Neuronal stem cell (in vitro differentiated cells): Measurements from ENCODE around the gene PRICKLE2.
A peak's percentile ranks its signal among the peaks of the same experiment; 100 is the strongest.

Experiments used
- DNase-seq: peaks from one replicate; pipeline ENCODE4 v3.0.0-alpha.2; 2013; ENCODE audit warnings: low spot score
- H2AFZ ChIP-seq: one replicate; pipeline ENCODE4 v1.6.1; 2013; ENCODE audit warnings: mild to moderate bottlenecking, low read length, inconsistent platforms
- H2AK5ac ChIP-seq: 2 replicates; pipeline ENCODE4 v1.6.1; 2013; ENCODE audit warnings: low read depth, mild to moderate bottlenecking, inconsistent platforms, low read length, moderate library complexity, mixed read lengths
- H2BK120ac ChIP-seq: 2 replicates; pipeline ENCODE4 v1.6.1; 2013; ENCODE audit warnings: low read depth, mild to moderate bottlenecking, inconsistent platforms, low read length, moderate library complexity, mixed read lengths
- H2BK12ac ChIP-seq: one replicate; pipeline ENCODE4 v1.6.1; 2013; ENCODE audit warnings: low read length, inconsistent platforms
- H2BK15ac ChIP-seq: 2 replicates; pipeline ENCODE4 v1.6.1; 2013; ENCODE audit warnings: mild to moderate bottlenecking, low read length, inconsistent platforms, mixed read lengths
- H2BK5ac ChIP-seq: one replicate; pipeline ENCODE4 v1.6.1; 2013; ENCODE audit warnings: inconsistent platforms, mild to moderate bottlenecking, low read length, moderate library complexity
- H3K14ac ChIP-seq: one replicate; pipeline ENCODE4 v1.6.1; 2013; ENCODE audit warnings: low read length, inconsistent platforms
- H3K18ac ChIP-seq: 2 replicates; pipeline ENCODE4 v1.6.1; 2013; ENCODE audit warnings: low read length, inconsistent platforms
- H3K23ac ChIP-seq: 2 replicates; pipeline ENCODE4 v1.6.1; 2013; ENCODE audit warnings: low read depth, mild to moderate bottlenecking, mixed read lengths, low read length, inconsistent platforms; ENCODE audit not compliant: poor library complexity
- H3K27ac ChIP-seq: replicated peaks from 3 replicates; pipeline ENCODE4 v1.5.1; 2013; ENCODE audit warnings: low read length, inconsistent platforms
- H3K27me3 ChIP-seq, 3 experiments: 2 replicates each; pipeline ENCODE4 v1.6.1; 2013; ENCODE audit warnings: low read length in 3 of 3, mild to moderate bottlenecking in 2 of 3, inconsistent platforms in 1 of 3, low read depth in 1 of 3, mixed read lengths in 1 of 3, moderate library complexity in 1 of 3; ENCODE audit not compliant: control insufficient read depth in 3 of 3, insufficient read depth in 3 of 3
- H3K36me3 ChIP-seq, 2 donors: replicated peaks in 1 of 2; 2 replicates each; pipeline ENCODE4 v1.6.1; 2013; ENCODE audit warnings: low read length in 2 of 2; ENCODE audit not compliant: control insufficient read depth in 2 of 2, insufficient read depth in 2 of 2
- H3K4ac ChIP-seq: 2 replicates; pipeline ENCODE4 v1.6.1; 2013; ENCODE audit warnings: inconsistent platforms, mild to moderate bottlenecking, low read length, moderate library complexity
- H3K4me1 ChIP-seq, 2 donors: 1 replicate in 1 of 2; 2 replicates in 1 of 2; pipeline ENCODE4 v1.6.1; 2013; ENCODE audit warnings: low read length in 2 of 2, low read depth in 1 of 2; ENCODE audit not compliant: control insufficient read depth in 2 of 2, insufficient read depth in 1 of 2
- H3K4me2 ChIP-seq: one replicate; pipeline ENCODE4 v1.6.1; 2013; ENCODE audit warnings: mild to moderate bottlenecking, low read length, inconsistent platforms; ENCODE audit not compliant: insufficient read depth, poor library complexity, severe bottlenecking
- H3K4me3 ChIP-seq, 2 donors: 2 replicates each; pipeline ENCODE4 v1.5.1; 2013; ENCODE audit warnings: low read length in 2 of 2, mild to moderate bottlenecking in 2 of 2, inconsistent platforms in 1 of 2, moderate library complexity in 1 of 2
- H3K79me1 ChIP-seq: one replicate; pipeline ENCODE4 v1.6.1; 2013; ENCODE audit warnings: low read depth, mild to moderate bottlenecking, inconsistent platforms, low read length, moderate library complexity
- H3K9ac ChIP-seq: one replicate; pipeline ENCODE4 v1.6.1; 2013; ENCODE audit warnings: mild to moderate bottlenecking, low read depth, low read length, inconsistent platforms; ENCODE audit not compliant: poor library complexity
- H3K9me3 ChIP-seq, 2 donors: replicated peaks in 1 of 2; 2 replicates each; pipeline versions ENCODE3 to v1.6.1; 2013; ENCODE audit warnings: low read length in 2 of 2, mild to moderate bottlenecking in 2 of 2, inconsistent platforms in 1 of 2, low read depth in 1 of 2, mixed read lengths in 1 of 2, moderate library complexity in 1 of 2; ENCODE audit not compliant: control insufficient read depth in 2 of 2, insufficient read depth in 1 of 2
- H4K8ac ChIP-seq: one replicate; pipeline ENCODE4 v1.6.1; 2013; ENCODE audit warnings: low read depth, mild to moderate bottlenecking, inconsistent platforms, low read length, moderate library complexity
- H4K91ac ChIP-seq: one replicate; pipeline ENCODE4 v1.6.1; 2013; ENCODE audit warnings: low read length, low read depth, mild to moderate bottlenecking, inconsistent platforms; ENCODE audit not compliant: poor library complexity
- WGBS, 2 donors: extraction: QIAGEN DNeasy Blood & Tissue Kit; methylation state at CpG; one replicate each; pipeline ENCODE4 v1.1.7; 2013; ENCODE audit warnings: missing lambda C conversion rate in 2 of 2, mixed read lengths in 1 of 2; ENCODE audit not compliant: insufficient read length in 2 of 2, insufficient replicate concordance in 1 of 2; ENCODE audit errors: extremely low coverage in 2 of 2; 5-methylcytosine and 5-hydroxymethylcytosine counted together

Gene PRICKLE2

DNA sequence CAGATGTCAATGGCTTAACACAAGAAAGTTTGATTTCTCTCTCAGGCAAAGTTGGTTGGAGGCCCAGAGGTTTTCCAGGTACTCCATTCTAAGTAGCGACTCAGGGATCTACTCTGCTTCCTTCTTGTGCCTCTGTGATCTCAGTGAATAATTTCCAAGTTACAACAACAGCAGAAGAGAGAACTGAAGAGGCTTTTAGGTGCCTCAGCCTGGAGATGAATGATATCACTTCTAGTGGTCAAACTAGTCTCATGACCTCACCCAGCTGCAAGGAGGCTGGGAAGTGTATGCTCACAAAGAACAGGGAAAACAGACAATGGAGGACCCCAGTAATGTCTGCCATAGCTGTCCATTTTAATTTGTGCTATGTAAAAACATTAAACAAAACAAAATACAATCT lies 4.6 kb upstream of the PRICKLE2 start:
- no CpG with 5 or more reads among the region's 1 CpG for WGBS, 2 donors
- Histone ChIP-seq H2BK5ac (no peak overlapping the region), H4K91ac (no peak overlapping the region), H3K4me2 (no peak overlapping the region), H2AK5ac (no peak overlapping the region), H3K36me3 (no peaks in the 10 kb centered on the region), H3K23ac (no peak overlapping the region), H3K14ac (no peak overlapping the region), H3K27me3 (no peaks in the 10 kb centered on the region), H2BK120ac (no peak overlapping the region), H3K4ac (no peak overlapping the region), H3K9me3 (no peaks in the 10 kb centered on the region), H3K27ac (no peak overlapping the region), H2BK12ac (no peak overlapping the region), H3K18ac (no peak overlapping the region), H3K79me1 (no peaks in the 10 kb centered on the region), H3K4me3 (no peak overlapping the region), H3K9ac (no peak overlapping the region), H2AFZ (peak overlapping the region; percentile 57), H4K8ac (no peak overlapping the region), H3K4me1 (peaks cover 3 to 7% of the 10 kb centered on the region in 2 donors), H2BK15ac (no peak overlapping the region)
- DNase-seq = no peak

GRCh38 chr3:64228110-64228509 lies 2.8 kb upstream of the PRICKLE2 start:
- no peak overlapping the region for H3K4me3 ChIP-seq
- H3K4me2 ChIP-seq = no peak overlapping the region
- WGBS, 2 donors = no CpG with 5 or more reads among the region's 1 CpG
- H3K36me3 ChIP-seq = no peaks in the 10 kb centered on the region
- no peak overlapping the region for H3K9ac ChIP-seq
- H3K27me3 ChIP-seq = no peaks in the 10 kb centered on the region
- no peak overlapping the region for H3K23ac ChIP-seq
- H3K4me1 ChIP-seq = peaks cover 10 to 20% of the 10 kb centered on the region in 2 donors
- no peak overlapping the region for H3K14ac ChIP-seq
- no peak overlapping the region for H3K18ac ChIP-seq
- no peaks in the 10 kb centered on the region for H3K79me1 ChIP-seq
- H4K8ac ChIP-seq = no peak overlapping the region
- no peak overlapping the region for H3K27ac ChIP-seq
- H2AFZ ChIP-seq = no peak overlapping the region
- H2BK12ac ChIP-seq = no peak overlapping the region
- H2BK5ac ChIP-seq = no peak overlapping the region
- H3K9me3 ChIP-seq = no peaks in the 10 kb centered on the region
- no peak for DNase-seq
- no peak overlapping the region for H4K91ac ChIP-seq
- H2AK5ac ChIP-seq = no peak overlapping the region
- no peak overlapping the region for H2BK120ac ChIP-seq
- no peak overlapping the region for H3K4ac ChIP-seq
- no peak overlapping the region for H2BK15ac ChIP-seq

- H2BK120ac ChIP-seq = no peak overlapping the region
- H2BK15ac ChIP-seq = no peak overlapping the region
- H4K8ac ChIP-seq = no peak overlapping the region
- no peaks in the 10 kb centered on the region for H3K36me3 ChIP-seq
- H3K9me3 ChIP-seq = no peaks in the 10 kb centered on the region
- no peak overlapping the region for H3K18ac ChIP-seq
- H2AK5ac ChIP-seq = no peak overlapping the region
- no peak overlapping the region for H3K4me2 ChIP-seq
- no peaks in the 10 kb centered on the region for H3K79me1 ChIP-seq
- no peak overlapping the region for H2BK5ac ChIP-seq
- DNase-seq = no peak
- no peak overlapping the region for H2BK12ac ChIP-seq
- no peak overlapping the region for H3K4ac ChIP-seq
- H4K91ac ChIP-seq = no peak overlapping the region
- WGBS, 2 donors = no CpG with 5 or more reads among the region's 3 CpGs
- no peak overlapping the region for H3K27ac ChIP-seq
- no peak overlapping the region for H3K4me3 ChIP-seq
- no peak overlapping the region for H3K9ac ChIP-seq
- H2AFZ ChIP-seq = no peak overlapping the region
- no peak overlapping the region for H3K23ac ChIP-seq
- H3K27me3 ChIP-seq = no peaks in the 10 kb centered on the region
- H3K4me1 ChIP-seq = peaks cover 12 to 26% of the 10 kb centered on the region in 2 donors
- H3K14ac ChIP-seq = no peak overlapping the region
Measured at GRCh38 chr3:64226730-64227129, 1.5 kb upstream of the PRICKLE2 start.

DNA sequence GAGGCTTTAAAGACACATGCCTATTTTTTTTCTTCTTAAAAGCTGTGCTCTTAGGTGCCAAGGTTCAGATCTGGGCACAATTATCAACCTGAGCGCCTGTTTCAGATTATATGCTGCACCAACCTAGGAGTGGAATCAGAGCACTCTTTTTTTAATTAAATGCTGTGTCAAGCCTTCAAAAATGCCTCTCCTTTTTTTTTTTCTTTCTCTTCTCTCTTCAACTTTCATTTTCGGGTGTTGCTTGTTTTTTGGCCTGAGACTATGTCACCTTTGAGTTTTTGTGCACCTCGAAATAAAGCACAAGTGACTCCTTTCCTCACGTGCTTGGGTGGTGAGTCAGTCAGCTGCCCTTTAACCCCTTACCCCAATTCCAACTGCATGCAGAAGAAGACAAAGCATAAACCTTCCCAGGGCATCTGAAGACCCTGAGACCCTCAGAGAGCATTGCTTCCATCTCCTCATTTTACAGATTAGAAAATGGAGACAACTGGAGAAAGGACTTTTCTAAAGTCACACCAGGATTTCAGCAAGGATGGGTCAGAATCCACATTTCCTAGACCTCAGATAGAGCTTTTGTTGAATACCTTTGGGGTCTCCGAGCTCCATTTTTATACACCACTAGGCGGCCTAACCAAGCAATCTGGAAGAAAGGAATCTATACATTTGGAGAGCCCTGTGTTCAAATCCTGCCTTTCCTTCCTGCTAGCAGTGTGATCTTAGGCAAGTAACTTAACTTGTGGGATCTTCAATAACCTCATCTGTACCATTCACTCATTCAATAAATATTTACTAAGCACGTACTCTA lies 631 bp upstream of the PRICKLE2 start:
- Histone ChIP-seq H3K36me3 (no peaks in the 10 kb centered on the region), H3K14ac (no peak overlapping the region), H3K4me1 (peaks cover 19 to 33% of the 10 kb centered on the region in 2 donors), H2AFZ (peak overlapping the region; percentile 81), H2BK5ac (no peak overlapping the region), H2BK12ac (no peak overlapping the region), H3K9ac (no peak overlapping the region), H2BK120ac (no peak overlapping the region), H3K4me2 (no peak overlapping the region), H3K27ac (no peak overlapping the region), H4K8ac (no peak overlapping the region), H3K79me1 (no peaks in the 10 kb centered on the region), H2AK5ac (no peak overlapping the region), H4K91ac (no peak overlapping the region), H2BK15ac (no peak overlapping the region), H3K4ac (no peak overlapping the region), H3K27me3 (no peaks in the 10 kb centered on the region), H3K4me3 (peak overlapping the region in 1 of 2 donors; percentile 36), H3K23ac (no peak overlapping the region), H3K9me3 (no peaks in the 10 kb centered on the region), H3K18ac (no peak overlapping the region)
- no peak for DNase-seq
- WGBS, 2 donors = no CpG with 5 or more reads among the region's 7 CpGs
